HG03108 (cell line): ENCODE data around the gene PRRC2A.
"Not testable (repeated sequence)": the region's sequence is repeated elsewhere in the genome, so short reads cannot be mapped to it uniquely, and the experiment has no call there.

Source experiments
- ATAC-seq: cut with Tn5 transposase; IDR thresholded peaks from one replicate; pipeline ENCODE4 v1.9.1; 2021; ENCODE audit warnings: moderate library complexity; ENCODE audit not compliant: unreplicated experiment

Gene PRRC2A

GRCh38 chr6:31585491-31585890 lies 35.0 kb upstream of the PRRC2A start:
- no peak for ATAC-seq

- ATAC-seq, result no peak
These were observed 34.5 kb upstream of the PRRC2A start, which contains the start of gene LST1 for GRCh38 chr6:31586008-31586407. Gene LST1, plus strand, starts transcription at chr6:31586277. Its CDS starts 1,023 bp downstream, at chr6:31587300.

- ATAC-seq, result no peak
These were observed 33.8 kb upstream of the PRRC2A start for GRCh38 chr6:31586599-31587281.

GRCh38 chr6:31587791-31588777 lies 32.4 kb upstream of the PRRC2A start:
- ATAC-seq, result no peak

- no peak for ATAC-seq
These were observed 31.5 kb upstream of the PRRC2A start for GRCh38 chr6:31588871-31589650.

- ATAC-seq, result not testable (repeated sequence)
These were observed 29.8 kb upstream of the PRRC2A start for GRCh38 chr6:31590691-31591090.

GRCh38 chr6:31592396-31592771 lies 28.1 kb upstream of the PRRC2A start:
- ATAC-seq, result no peak

GRCh38 chr6:31597006-31597405 lies 23.5 kb upstream of the PRRC2A start:
- ATAC-seq, result no peak

GRCh38 chr6:31607317-31607716 lies 13.2 kb upstream of the PRRC2A start:
- no peak for ATAC-seq

- ATAC-seq, result no peak
These were observed 10.8 kb upstream of the PRRC2A start for GRCh38 chr6:31609519-31610406.

- no peak for ATAC-seq
These were observed 9.5 kb upstream of the PRRC2A start for GRCh38 chr6:31610968-31611367.

GRCh38 chr6:31614075-31614619 lies 6.4 kb upstream of the PRRC2A start:
- no peak for ATAC-seq

GRCh38 chr6:31614684-31615578 lies 5.6 kb upstream of the PRRC2A start, which contains the start of gene AIF1:
Gene AIF1, plus strand, starts transcription at chr6:31615234. Its CDS starts 96 bp downstream, at chr6:31615330.
- no peak for ATAC-seq

GRCh38 chr6:31615748-31616147 lies 4.8 kb upstream of the PRRC2A start:
- no peak for ATAC-seq

GRCh38 chr6:31617010-31617409 lies 3.5 kb upstream of the PRRC2A start:
- no peak for ATAC-seq

GRCh38 chr6:31619805-31620585 lies 520 bp upstream of the PRRC2A start:
- ATAC-seq, result peak; percentile 81

GRCh38 chr6:31621320-31621939 lies 915 bp downstream of the PRRC2A start:
- ATAC-seq, result no peak

- no peak for ATAC-seq
These were observed 1.5 kb downstream of the PRRC2A start for GRCh38 chr6:31621991-31622390.
